ENCODE results near the gene GABRB2.
"Not testable (repeated sequence)": the region's sequence is repeated elsewhere in the genome, so short reads cannot be mapped to it uniquely, and the experiment has no call there.

GABRB2 gene

GRCh38 chr5:161287436-161287835, 259.1 kb downstream of the GABRB2 start:
- DNase-seq, result no peak

GRCh38 chr5:161286066-161286655, 260.4 kb downstream of the GABRB2 start:
- no peak for DNase-seq

- DNase-seq, result no peak
Measured at GRCh38 chr5:161284445-161284844, 262.1 kb downstream of the GABRB2 start.

GRCh38 chr5:161283296-161283695, 263.2 kb downstream of the GABRB2 start:
- no peak for DNase-seq

- no peak for DNase-seq
Measured at GRCh38 chr5:161278739-161279660, 267.5 kb downstream of the GABRB2 start.

- DNase-seq, result no peak
Measured at GRCh38 chr5:161277011-161277410, 269.5 kb downstream of the GABRB2 start.

GRCh38 chr5:161274951-161275350, 271.6 kb downstream of the GABRB2 start:
- no peak for DNase-seq

GRCh38 chr5:161273410-161273809, 273.1 kb downstream of the GABRB2 start:
- no peak for DNase-seq

GRCh38 chr5:161271816-161272215, 274.7 kb downstream of the GABRB2 start:
- DNase-seq, result no peak

GRCh38 chr5:161269125-161269524, 277.4 kb downstream of the GABRB2 start:
- no peak for DNase-seq

GRCh38 chr5:161266954-161267353, 279.6 kb downstream of the GABRB2 start:
- DNase-seq, result no peak

GRCh38 chr5:161265006-161265405, 281.5 kb downstream of the GABRB2 start:
- no peak for DNase-seq

GRCh38 chr5:161263191-161263590, 283.3 kb downstream of the GABRB2 start:
- DNase-seq, result no peak

GRCh38 chr5:161261668-161262323, 284.7 kb downstream of the GABRB2 start:
- no peak for DNase-seq

GRCh38 chr5:161258438-161258837, 288.1 kb downstream of the GABRB2 start:
- DNase-seq, result no peak

GRCh38 chr5:161256957-161257356, 289.6 kb downstream of the GABRB2 start:
- DNase-seq, result no peak

- not testable (repeated sequence) for DNase-seq
Measured at GRCh38 chr5:161252955-161253354, 293.6 kb downstream of the GABRB2 start.

GRCh38 chr5:161246749-161247148, 299.8 kb downstream of the GABRB2 start:
- no peak for DNase-seq

GRCh38 chr5:161245846-161246245, 300.7 kb downstream of the GABRB2 start:
- not testable (repeated sequence) for DNase-seq
